ENCODE results near the gene RALGPS1.

Gene RALGPS1

DNA sequence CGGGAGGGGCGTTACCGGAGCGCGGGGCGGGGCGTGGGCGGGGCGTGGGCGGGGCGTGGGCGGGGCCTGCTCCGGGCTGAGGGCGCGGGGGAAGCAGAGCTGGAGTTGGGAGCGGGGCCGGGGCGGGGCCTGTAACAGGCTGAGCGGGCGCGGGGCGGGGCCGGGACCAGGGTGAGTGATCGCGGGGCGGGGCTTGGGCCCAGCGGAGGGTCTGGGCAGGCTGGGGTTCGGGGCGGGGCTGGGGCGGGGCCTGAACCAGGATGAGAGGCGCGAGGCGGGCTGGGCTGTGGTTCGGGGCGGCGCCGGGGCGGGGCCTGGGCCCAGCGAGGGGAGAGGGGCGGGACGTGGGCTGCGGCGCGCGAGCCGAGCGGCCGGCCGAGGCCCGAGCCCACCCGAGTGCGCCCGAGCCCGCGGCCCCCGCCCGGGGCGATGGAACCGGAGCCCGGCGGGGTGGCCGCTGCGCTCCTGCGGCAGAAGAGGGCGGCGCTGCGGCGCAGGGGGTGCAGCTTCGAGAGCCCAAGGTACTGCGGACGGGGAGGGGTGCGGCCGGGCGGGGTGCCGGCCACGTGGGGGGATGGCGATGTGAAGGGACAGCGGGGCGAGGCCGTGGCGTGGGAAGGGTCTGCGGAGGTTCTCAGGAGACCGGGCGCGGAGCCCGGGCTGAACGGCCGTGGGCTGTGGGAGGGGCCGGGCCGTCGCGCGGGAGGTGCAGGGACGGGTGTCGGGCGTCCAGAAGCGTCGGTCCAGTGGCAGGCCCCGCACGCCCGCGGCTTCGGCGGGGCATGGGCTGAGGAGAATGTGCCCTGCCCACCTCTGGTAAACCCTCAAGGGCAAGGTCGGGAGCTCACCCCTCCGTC, 310.5 kb downstream of the RALGPS1 start:
- DNase-seq (ENCODE audit: low read depth) = peak; percentile 88

- no peak for DNase-seq (ENCODE audit: low read depth)
Measured at GRCh38 chr9:127225801-127226625, 311.4 kb downstream of the RALGPS1 start.

GRCh38 chr9:127229691-127230417, 315.3 kb downstream of the RALGPS1 start:
- no peak for DNase-seq (ENCODE audit: low read depth)

DNA sequence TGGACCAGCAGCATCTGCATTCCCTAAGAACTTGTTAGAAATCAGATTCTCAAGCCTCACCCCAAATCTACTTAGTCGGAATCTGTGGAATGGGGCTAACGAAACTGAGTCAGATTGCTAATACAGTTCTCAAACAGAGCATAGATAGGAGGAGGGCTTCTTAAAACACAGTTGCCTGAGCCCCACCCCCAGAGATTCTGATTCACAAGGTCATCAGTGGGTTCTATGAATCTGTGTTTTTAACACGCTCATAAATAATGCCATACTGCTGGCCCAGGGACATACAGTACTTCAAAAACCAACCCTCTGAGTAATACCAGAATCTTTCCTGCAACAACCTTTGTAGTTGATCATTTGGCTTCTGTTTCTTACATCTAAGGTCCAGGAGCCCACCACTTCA, 317.1 kb downstream of the RALGPS1 start:
- no peak for DNase-seq (ENCODE audit: low read depth)

DNA sequence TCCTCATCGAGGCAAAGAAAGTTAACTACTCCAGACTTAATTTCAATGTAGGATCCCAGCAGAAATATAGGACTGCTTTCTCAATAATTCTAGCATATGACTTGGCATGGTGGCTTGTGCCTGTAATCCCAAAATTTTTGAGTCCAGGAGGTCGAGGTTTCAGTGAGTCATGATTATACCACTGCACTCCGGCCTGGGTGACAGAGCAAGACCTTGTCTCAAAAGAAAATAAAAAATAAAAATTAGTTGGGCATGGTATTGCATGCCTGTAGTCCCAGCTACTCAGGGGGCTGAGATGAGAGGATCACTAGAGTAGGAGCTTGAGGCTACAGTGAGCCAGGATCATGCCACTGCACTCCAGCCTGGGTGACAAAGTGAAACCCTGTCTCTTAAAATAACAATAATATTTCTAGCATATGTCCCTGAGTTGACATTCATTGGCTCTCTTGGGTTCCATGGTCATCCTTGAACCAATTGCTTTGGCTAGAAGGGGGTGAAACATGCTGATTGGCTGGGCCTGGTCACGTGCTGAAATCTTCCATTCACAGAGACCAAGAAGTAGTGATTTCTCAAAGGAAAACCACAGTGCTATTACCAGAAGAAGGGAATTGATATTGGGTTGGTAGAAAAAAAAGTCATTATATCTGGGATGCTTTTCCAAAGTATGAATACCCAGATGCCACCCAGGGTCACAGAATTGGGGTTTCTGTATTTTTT, 318.4 kb downstream of the RALGPS1 start:
- DNase-seq (ENCODE audit: low read depth) = no peak

- no peak for DNase-seq (ENCODE audit: low read depth)
Measured at GRCh38 chr9:127233550-127233949, 319.0 kb downstream of the RALGPS1 start.

DNA sequence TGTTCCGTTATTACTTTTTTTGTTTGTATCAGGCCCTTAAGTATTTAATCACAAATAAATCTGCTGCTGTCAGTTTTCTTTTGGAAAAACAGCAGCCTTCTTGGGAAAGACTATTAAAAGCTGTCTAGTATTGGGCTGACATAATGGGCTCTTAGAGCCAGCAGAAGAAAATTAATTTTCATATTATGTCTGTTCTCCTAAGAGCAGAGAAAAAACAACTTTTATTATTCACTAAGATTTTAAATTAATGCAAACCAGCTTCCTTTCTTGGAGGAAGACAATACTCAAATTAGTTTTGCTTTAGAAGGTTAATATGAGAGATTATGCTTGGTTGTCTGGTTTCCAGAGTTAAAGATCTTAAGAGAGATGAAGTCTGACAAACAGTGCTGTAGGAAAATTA, 319.4 kb downstream of the RALGPS1 start:
- DNase-seq (ENCODE audit: low read depth) = no peak

DNA sequence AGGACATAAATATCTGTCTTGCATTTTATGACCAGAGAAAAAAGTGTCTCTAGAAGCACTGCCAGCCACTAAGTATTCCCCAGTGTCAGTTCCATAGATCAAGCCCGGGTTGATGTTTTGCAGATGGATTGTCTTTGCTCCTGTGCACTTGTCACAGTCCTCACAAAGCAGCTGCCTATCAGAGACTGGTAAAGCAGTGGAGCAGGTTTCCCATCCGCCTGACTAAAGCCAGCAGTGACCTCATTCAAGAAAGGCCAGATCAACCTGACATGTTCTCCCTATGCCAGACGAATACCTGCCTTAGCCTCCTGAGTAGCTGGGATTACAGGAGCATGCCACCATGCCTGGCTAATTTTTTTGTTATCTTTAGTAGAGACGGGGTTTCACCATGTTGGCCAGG, 323.2 kb downstream of the RALGPS1 start:
- no peak for DNase-seq (ENCODE audit: low read depth)

DNA sequence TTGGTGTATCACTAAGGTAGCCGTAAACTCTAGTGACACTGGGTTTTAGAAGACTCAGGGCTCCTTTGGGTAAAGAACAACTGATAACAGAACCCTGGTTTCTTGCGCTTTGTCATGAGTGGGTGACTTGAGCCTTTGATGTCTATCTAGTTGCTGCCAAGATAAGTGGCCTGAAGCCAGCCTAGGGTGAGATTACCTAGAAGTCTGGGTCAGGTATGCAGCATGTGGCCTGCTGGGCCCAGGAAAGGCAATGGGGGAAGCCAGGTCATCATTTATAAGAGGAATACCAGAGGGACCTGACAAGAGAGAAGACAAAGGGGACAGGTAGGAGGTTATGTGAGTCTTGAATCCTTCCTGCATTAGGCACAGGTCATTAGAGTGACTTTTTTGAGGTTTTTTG, 326.8 kb downstream of the RALGPS1 start:
- no peak for DNase-seq (ENCODE audit: low read depth)

DNA sequence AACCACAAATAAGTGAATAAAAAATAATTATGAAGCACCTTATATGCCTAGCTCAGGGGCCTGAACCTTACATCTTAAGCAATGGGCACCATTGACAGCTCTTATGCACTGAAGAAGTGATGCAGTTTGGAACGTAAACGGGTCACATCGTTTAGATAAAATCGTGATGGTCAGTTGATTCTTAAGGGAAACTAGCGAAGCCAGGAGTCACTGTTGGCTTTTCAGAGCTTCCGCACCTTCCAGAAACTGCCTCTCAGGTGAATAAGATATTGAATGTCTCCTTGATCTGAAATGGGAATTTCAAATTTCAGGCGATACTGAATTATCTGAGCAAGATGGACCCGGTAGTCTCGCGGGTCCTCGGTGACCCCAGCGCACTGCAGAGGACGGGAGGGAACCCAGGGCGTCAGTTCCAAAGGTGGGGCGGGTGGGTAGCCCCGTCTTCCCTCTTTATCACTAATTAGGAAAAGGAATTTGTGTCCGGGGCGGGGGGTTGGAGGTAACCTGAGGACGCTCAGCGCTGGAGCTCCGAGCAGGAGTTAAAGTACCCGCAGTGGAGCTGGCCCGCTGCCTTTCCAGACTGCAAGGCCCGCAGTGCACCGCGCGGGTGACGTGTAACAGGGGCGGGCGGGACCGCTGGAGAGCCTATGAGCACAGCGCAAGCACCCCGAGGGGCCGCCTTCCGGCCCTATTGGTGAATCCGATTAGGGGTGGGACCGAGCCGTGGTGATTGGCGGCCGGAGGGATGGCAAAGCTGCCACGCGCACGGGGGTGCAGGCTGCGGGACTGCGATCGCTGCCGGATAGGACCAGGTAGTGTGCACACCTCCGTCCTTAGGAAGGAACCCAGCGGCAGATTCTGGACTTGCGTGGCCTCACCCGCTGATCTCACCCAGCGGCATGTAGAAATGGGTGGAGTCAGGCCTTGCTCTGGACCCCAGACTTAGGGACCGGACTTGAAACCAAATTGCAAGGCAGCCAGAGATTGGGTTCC, 330.3 kb downstream of the RALGPS1 start:
- DNase-seq (ENCODE audit: low read depth) = peak; percentile 93

GRCh38 chr9:127245637-127246164, 331.1 kb downstream of the RALGPS1 start:
- no peak for DNase-seq (ENCODE audit: low read depth)

- DNase-seq (ENCODE audit: low read depth) = no peak
Measured at GRCh38 chr9:127248241-127248640, 333.7 kb downstream of the RALGPS1 start.

DNA sequence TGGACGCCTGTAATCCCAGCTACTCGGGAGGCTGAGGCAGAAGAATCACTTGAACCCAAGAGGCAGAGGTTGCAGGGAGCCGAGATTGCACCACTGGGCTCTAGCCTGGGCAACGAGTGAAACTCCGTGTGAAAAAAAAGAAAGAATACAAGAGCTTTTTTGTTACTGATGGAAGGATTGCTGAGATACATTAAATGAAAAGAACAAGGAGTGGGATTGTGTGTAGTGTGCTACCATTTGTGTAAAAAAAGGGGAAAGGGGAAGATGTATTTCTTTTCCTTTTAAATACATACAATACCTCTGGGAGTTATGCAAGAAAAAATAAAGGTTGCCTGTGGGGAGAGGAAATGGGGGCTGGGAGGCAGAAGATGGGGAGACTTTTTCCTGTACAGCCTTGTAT, 335.3 kb downstream of the RALGPS1 start:
- no peak for DNase-seq (ENCODE audit: low read depth)

DNA sequence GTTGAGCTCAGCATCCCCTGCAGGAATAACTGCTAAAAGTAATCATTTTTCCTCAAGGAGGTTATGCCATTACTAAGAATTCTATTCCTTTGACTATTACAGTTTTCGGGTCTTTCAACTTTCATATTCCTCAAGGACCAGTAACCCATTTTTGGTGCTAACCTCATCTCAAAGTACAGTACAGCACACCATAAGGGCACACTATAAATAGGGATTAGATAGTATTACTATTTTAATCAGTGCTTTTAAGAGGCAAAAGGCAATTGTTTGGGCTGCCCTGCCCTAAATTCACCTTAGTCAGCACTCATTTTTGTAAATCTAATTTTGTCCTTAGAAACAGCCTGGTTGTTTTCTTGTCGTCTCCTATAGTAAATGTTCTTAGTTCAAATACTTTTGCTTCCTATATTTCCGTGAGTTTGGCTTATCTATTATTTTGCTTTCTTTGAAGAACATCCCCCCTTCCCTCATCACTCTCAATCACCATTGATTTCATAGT, 336.4 kb downstream of the RALGPS1 start:
- DNase-seq (ENCODE audit: low read depth) = no peak

GRCh38 chr9:127252410-127253318, 338.1 kb downstream of the RALGPS1 start:
- DNase-seq (ENCODE audit: low read depth) = no peak

DNA sequence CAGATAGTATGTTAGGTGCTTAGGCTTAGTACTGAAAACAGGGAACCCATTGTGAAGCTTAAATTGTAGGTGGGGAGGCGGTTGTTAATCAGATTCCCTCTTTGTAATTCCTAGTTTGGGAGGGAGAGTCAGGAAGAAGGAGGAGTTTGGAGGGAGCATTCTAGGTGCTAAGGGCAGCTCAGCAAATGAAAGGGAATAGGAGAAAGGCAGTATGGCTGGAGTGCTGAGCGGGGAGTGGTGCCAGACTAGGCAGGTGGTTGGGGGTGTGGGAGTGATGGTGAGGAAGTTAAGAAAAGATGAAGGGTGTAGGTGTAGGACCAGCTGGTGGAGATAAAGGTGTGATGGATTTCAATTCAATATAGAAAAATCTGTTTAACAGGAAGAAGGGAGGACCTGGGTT, 338.9 kb downstream of the RALGPS1 start:
- no peak for DNase-seq (ENCODE audit: low read depth)

- no peak for DNase-seq (ENCODE audit: low read depth)
Measured at GRCh38 chr9:127255692-127256091, 341.1 kb downstream of the RALGPS1 start.

- DNase-seq (ENCODE audit: low read depth) = no peak
Measured at GRCh38 chr9:127256324-127256723, 341.7 kb downstream of the RALGPS1 start.

All from stimulated activated CD8-positive, alpha-beta memory T cell treated with anti-CD3 and anti-CD28 coated beads, Interleukin-4, amount 100 ng/mL, for 24 hours (primary cell).